K562 (cell line): Measurements from ENCODE around the gene ZNF2. TPM values are rescaled to one million over a fixed set of nuclear protein-coding genes. Genes with fewer than 3 reads are reported as not detected.

ENCODE experiments used
- ARID3B ChIP-seq: fragments of 250-450 bp; sonication (Bioruptor Pico); IDR thresholded peaks from 2 replicates; pipeline ENCODE4 v1.4.0; 2020; ENCODE audit warnings: borderline replicate concordance
- CEBPZ ChIP-seq: fragments of 150-350 bp; IDR thresholded peaks from 2 replicates; pipeline ENCODE4 v1.6.1; 2014; ENCODE audit warnings: low read depth, mild to moderate bottlenecking, low read length, borderline replicate concordance
- ETS2 ChIP-seq: IDR thresholded peaks from 2 replicates; pipeline ENCODE4 v1.6.1; 2016; ENCODE audit warnings: borderline replicate concordance, missing genetic modification characterization, mild to moderate bottlenecking, moderate library complexity, missing compliant biosample characterization; ENCODE audit not compliant: poor library complexity, severe bottlenecking
- MXI1 ChIP-seq: IDR thresholded peaks from 2 replicates; pipeline ENCODE4 v1.6.1; 2011; ENCODE audit warnings: low read depth, mild to moderate bottlenecking, improper control_type of control experiment, low read length
- PKNOX1 ChIP-seq: fragments of 450-650 bp; IDR thresholded peaks from 2 replicates; pipeline ENCODE4 v1.6.1; 2016
- POLR2A ChIP-seq: fragments of 450-650 bp; conservative IDR thresholded peaks from 2 replicates; pipeline ENCODE4 v1.6.1; 2016
- RBM14 ChIP-seq: fragments of 200-400 bp; formaldehyde crosslinking; IDR thresholded peaks from 2 replicates; pipeline ENCODE4 v1.6.1; 2018; ENCODE audit warnings: low read depth, mild to moderate bottlenecking, low read length, moderate library complexity, borderline replicate concordance; ENCODE audit not compliant: insufficient read depth
- RFX5 ChIP-seq: IDR thresholded peaks from 2 replicates; pipeline ENCODE4 v1.6.1; 2011; ENCODE audit warnings: low read depth, mild to moderate bottlenecking, improper control_type of control experiment, low read length
- TRIM28 ChIP-seq: fragments of 450-650 bp; IDR thresholded peaks from 2 replicates; pipeline ENCODE4 v1.6.1; 2017
- U2AF2 ChIP-seq: fragments of 200-400 bp; formaldehyde crosslinking; optimal IDR thresholded peaks from 2 replicates; pipeline ENCODE3; 2017; ENCODE audit warnings: low read depth, mild to moderate bottlenecking, low read length
- ZFPM2 ChIP-seq: fragments of 250-450 bp; sonication (Bioruptor Pico); IDR thresholded peaks from 2 replicates; pipeline ENCODE4 v1.5.1; 2022; ENCODE audit warnings: mild to moderate bottlenecking
- ZNF586 ChIP-seq: fragments of 450-650 bp; formaldehyde crosslinking; conservative IDR thresholded peaks from 2 replicates; pipeline ENCODE4 v1.4.0; 2020; ENCODE audit warnings: mild to moderate bottlenecking, moderate library complexity
- ZNF699 ChIP-seq: fragments of 250-450 bp; sonication (Bioruptor Pico); IDR thresholded peaks from 2 replicates; pipeline ENCODE4 v1.8.0; 2021; ENCODE audit warnings: mild to moderate bottlenecking, moderate library complexity; ENCODE audit not compliant: insufficient replicate concordance
- polyA plus RNA-seq, 8 experiments: library from polyadenylated mRNA; depleted of rRNA in 4 of 8; stranded (reverse) in 5 of 8; unstranded in 3 of 8; fragments of >200 nt; fragmentation: Nextera tagmentation in 2 of 8; fragmentation: Illumina TruSeq in 1 of 8; extraction: Ambion mirVana in 2 of 8; extraction: Trizol in 1 of 8; gene quantifications; 2 replicates each; pipeline versions ENCODE4 v1.2.1 to v1.2.3, GENCODE V29; 2011 to 2014; ENCODE audit warnings: inconsistent platforms in 1 of 8, missing spikeins in 1 of 8
- total RNA-seq, 7 experiments: library from RNA; depleted of rRNA in 6 of 7; stranded (reverse); fragments of >200 nt in 6 of 7; fragmentation: Illumina TruSeq in 2 of 7; extraction: Trizol in 2 of 7; gene quantifications; 2 replicates each; pipeline versions ENCODE4 v1.2.1 to v1.2.3, GENCODE V29; 2011 to 2021; ENCODE audit warnings: low replicate concordance in 1 of 7
- TF ChIP-seq, protein P1 (sequence below), 2 experiments: fragments of 450-650 bp; IDR thresholded peaks; 2 replicates each; pipeline ENCODE4 v1.6.1; 2018; ENCODE audit warnings: mild to moderate bottlenecking in 2 of 2, low read depth in 1 of 2; ENCODE audit not compliant: partially characterized antibody in 2 of 2

Gene ZNF2
- total and polyA plus RNA-seq, 9 of the 15 experiments (the other 6 are each of a cell fraction or from before 2014, with no cell fraction given): 1.6 to 4.5 (median 3.4) TPM

DNA sequence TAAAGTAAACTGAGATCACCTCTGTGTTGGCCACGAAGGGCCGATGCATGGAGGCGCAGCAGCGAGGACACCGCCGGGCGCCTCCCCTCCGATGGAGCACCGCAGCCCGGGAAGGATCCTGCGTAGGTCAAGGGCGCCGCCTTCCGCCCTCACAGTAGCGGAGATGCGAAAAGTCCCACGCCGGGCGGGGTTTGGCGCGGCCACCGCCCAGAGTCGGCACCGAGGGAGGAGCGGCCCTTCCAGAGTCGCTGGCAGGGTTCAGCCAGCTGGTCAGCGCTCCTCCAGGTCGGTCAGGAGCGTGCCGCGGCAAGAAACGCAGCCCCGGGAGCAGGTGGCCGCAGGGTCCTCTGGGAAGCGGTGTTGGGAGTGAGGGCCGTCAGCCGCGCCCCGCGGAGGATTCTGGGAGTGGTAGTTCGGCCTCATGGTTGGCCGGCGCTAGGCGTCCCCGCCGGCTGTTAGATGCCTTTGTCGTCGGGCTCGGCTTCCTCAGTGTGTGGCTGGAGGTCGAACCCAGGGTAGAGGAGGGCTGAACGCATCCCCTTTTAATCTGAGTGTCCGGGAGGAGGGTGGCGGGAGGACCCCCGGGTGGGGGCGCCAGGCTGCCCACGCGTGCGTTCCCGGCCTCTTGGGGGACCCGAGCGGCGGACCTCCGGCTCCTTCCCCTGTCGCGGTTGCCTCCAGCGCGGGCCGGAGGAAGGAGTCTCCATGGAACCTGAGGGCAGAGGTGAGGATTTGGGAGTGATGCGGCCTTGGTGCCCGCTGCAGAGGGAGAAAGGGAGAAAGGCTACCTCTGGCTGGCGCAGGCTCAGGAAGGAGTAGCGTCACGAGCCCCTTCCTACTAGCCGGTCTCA is 41.7 kb downstream of the ZNF2 start, which contains the start of gene ZNF892 (continued):
- TF ChIP-seq, protein P1, sequence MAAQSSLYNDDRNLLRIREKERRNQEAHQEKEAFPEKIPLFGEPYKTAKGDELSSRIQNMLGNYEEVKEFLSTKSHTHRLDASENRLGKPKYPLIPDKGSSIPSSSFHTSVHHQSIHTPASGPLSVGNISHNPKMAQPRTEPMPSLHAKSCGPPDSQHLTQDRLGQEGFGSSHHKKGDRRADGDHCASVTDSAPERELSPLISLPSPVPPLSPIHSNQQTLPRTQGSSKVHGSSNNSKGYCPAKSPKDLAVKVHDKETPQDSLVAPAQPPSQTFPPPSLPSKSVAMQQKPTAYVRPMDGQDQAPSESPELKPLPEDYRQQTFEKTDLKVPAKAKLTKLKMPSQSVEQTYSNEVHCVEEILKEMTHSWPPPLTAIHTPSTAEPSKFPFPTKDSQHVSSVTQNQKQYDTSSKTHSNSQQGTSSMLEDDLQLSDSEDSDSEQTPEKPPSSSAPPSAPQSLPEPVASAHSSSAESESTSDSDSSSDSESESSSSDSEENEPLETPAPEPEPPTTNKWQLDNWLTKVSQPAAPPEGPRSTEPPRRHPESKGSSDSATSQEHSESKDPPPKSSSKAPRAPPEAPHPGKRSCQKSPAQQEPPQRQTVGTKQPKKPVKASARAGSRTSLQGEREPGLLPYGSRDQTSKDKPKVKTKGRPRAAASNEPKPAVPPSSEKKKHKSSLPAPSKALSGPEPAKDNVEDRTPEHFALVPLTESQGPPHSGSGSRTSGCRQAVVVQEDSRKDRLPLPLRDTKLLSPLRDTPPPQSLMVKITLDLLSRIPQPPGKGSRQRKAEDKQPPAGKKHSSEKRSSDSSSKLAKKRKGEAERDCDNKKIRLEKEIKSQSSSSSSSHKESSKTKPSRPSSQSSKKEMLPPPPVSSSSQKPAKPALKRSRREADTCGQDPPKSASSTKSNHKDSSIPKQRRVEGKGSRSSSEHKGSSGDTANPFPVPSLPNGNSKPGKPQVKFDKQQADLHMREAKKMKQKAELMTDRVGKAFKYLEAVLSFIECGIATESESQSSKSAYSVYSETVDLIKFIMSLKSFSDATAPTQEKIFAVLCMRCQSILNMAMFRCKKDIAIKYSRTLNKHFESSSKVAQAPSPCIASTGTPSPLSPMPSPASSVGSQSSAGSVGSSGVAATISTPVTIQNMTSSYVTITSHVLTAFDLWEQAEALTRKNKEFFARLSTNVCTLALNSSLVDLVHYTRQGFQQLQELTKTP (IDR thresholded peaks at IDR 0.05; ENCODE audit: low read depth in 1 of 2, partially characterized antibody in 2 of 2): peak in 1 of 2 experiments; percentile 93
- peak; percentile 13; the same call in 1 of the 2 replicates for TF ChIP-seq PKNOX1
- no peak for TF ChIP-seq ZFPM2 (CRISPR knock-in tag)
- TF ChIP-seq RBM14: no peak
- TF ChIP-seq POLR2A: no peak
- no peak for TF ChIP-seq ETS2
- 0 out of 2 replicates have a peak, but pooled peaks have one; percentile 15 for TF ChIP-seq TRIM28
- no peak for TF ChIP-seq RFX5
- no peak for TF ChIP-seq ZNF586 (CRISPR knock-in tag)
- no peak for TF ChIP-seq ARID3B
- TF ChIP-seq ZNF699 (CRISPR knock-in tag): no peak
- no peak for TF ChIP-seq U2AF2
- TF ChIP-seq CEBPZ: no peak
- TF ChIP-seq MXI1: peak; percentile 17; the same call in 1 of the 2 replicates
